HG02943 (cell line): ENCODE results near the gene ABL2.
A peak's percentile ranks its signal among the peaks of the same experiment; 100 is the strongest.
"Not testable (repeated sequence)": the region's sequence is repeated elsewhere in the genome, so short reads cannot be mapped to it uniquely, and the experiment has no call there.

ENCODE experiments used
- ATAC-seq: cut with Tn5 transposase; IDR thresholded peaks from one replicate; pipeline ENCODE4 v1.9.1; 2021; ENCODE audit warnings: mild to moderate bottlenecking, low read depth, moderate library complexity; ENCODE audit not compliant: unreplicated experiment

ABL2 gene

GRCh38 chr1:179229214-179230140 is at the start of gene ABL2:
Gene ABL2, minus strand, starts transcription at chr1:179229677. Its CDS starts 280 bp downstream, at chr1:179229397.
- ATAC-seq: peak; percentile 47

DNA sequence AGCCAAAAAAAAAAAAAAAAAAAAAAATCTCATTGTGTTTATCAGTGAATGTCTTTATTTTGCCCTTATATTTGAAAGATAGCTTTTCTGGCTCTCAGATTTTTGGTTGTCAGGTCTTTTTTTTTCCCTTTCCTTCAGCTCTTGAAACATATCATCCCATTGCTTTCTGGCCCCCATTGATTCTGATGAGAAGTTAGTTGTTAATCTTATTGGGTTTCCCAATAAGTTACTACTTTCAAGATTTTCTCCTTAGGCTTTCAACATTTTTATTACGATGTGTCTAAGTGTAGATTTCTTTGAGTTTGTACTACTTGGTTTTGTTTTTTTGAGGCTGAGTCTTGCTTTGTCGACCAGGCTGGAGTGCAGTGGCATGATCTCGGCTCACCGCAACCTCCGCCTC is 49.4 kb upstream of the ABL2 start:
- ATAC-seq: no peak

DNA sequence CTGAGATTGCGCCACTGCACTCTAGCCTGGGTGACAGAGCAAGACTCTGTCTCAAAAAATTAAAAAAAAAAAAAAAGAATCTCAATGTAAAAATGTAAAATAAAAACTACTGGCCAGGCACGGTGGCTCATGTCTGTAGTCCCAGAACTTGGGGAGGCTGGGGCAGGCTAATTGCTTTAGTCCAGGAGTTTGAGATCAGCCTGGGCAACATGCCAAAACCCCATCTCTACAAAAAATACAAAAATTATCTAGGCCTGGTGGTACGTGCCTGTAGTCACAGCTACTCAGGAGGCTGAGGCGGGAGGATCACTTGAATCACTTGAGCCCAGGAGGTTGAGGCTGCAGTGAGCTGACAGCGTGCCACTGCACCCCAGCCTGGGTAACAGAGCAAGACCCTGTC is 44.9 kb upstream of the ABL2 start:
- not testable (repeated sequence) for ATAC-seq

- no peak for ATAC-seq
Measured at GRCh38 chr1:179269071-179269470, 39.6 kb upstream of the ABL2 start.

DNA sequence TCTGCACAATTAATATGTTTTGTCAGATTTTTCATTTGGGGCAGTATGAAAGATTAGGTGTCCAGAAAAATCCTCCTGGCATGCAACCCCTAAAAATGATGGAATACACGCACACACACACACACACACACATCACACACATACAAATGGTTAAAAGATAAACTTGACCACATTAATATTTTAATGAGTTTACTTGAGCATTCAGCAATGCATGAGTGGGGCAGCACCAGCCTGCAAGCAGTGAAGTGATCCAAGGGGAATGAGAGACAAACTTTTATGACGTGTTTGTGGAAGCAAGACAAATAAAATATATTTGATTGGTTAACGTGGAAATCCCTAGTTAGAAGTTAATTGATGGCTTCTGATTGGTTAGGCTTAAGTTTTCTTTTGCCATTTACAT is 35.0 kb upstream of the ABL2 start:
- no peak for ATAC-seq

- ATAC-seq: no peak
Measured at GRCh38 chr1:179263121-179263520, 33.6 kb upstream of the ABL2 start.

DNA sequence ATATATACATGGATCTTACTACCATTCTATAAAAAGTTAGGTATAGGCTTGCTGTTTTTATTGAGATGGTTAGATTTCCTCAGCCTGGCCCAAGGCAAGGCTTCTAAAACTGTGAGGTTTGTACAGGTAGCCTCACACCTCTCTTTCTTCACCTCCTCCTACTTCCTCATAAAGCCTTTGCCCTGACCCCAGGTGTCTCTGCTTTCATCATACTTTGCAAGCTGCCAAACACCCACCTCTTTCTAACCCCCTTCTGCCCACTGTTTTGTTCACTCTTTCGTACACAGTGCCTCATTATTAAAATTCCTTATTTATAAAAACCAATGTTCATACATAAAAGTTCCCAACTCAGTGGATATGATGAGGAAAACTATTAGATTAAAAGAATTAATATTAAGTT is 32.7 kb upstream of the ABL2 start:
- no peak for ATAC-seq

DNA sequence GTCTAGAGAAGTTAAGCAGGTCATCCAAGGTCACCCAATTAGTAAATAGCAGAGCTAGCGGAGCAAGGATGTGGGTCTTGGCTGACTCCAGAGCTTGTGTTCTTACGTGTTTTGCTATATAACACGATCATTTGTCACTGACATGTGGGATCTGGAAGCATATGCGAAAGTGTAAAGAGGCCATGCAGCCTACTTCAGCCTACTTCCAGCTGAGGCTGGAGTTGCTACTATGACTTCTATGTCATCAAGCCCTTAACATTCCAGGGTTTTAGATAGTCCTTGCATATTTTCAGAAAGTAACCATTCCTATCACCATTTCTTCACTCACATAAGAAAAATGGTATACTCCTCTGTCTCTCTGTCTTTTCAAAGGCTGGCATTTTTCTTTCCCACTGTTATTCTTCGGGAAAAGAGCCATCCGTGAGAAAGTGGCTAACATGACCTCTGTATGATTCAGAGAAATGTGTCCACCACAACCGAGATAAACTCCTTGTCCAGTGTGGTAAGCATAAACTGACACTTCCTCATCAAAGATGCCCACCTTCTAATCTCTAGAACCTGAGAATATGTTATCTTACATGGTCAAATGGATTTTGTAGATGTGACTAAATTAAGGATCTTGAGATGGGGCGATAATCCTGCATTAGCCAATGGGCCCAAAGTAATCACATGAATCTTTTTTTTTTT is 24.0 kb upstream of the ABL2 start:
- ATAC-seq: no peak

DNA sequence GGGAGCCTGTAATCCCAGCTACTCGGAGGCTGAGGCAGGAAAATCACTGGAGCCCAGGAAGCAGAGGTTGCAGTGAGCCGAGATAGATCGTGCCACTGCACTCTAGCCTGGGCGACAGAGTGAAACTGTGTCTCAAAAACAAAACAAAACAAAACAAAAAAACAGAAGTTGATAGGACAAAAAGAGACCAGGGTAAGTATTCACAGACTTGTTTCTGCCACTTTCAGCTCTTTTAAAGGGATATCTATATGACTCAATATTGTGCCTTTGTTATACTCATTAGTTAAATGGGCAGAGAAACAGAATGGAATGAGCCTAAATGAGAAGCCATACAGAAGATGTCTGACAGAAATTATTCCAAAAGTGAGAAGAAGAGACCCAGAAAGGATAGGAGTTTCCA is 23.1 kb upstream of the ABL2 start:
- no peak for ATAC-seq

GRCh38 chr1:179251675-179252074 is 22.2 kb upstream of the ABL2 start:
- no peak for ATAC-seq

GRCh38 chr1:179247923-179248322 is 18.4 kb upstream of the ABL2 start:
- ATAC-seq: no peak

GRCh38 chr1:179245426-179245825 is 15.9 kb upstream of the ABL2 start:
- not testable (repeated sequence) for ATAC-seq

- no peak for ATAC-seq
Measured at GRCh38 chr1:179241530-179242097, 12.1 kb upstream of the ABL2 start.

- no peak for ATAC-seq
Measured at GRCh38 chr1:179237222-179237621, 7.7 kb upstream of the ABL2 start.

DNA sequence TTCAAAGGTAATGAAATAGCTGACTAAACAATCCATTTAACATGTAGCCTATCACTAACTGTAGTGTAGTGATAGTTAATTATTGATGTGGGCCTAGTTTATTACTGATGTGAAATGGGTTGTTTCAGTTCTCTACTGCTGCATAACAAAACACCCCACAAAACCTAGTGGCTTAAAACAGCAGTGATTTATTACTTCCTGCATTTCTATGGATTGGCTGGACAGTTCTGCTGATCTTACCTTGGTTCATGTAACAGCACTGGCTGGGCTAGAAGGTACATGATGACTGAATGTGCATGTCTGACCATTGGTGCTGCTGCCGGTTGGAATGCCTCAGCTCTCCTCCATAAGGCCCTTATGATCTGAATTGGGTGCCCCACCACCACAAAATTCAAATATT is 5.4 kb upstream of the ABL2 start:
- ATAC-seq: no peak

DNA sequence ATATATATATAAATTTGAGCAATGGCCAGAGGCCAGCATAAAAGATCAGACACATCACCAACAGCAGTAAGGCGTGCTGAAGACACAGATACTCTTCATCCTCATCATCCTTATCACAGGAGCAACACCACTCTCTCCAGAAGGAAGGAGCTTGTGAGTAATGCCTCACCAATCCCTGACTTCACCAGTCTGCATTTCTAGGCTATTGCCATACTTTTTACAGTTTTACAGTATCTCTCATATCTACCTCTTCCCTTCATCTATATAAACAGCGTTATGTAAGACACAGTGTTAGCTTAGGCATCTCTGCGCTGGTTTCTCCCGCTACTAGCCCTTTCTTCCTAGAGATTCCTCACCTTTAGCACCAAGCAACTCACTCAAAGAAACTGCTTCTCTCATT is 2.4 kb upstream of the ABL2 start:
- ATAC-seq: no peak

DNA sequence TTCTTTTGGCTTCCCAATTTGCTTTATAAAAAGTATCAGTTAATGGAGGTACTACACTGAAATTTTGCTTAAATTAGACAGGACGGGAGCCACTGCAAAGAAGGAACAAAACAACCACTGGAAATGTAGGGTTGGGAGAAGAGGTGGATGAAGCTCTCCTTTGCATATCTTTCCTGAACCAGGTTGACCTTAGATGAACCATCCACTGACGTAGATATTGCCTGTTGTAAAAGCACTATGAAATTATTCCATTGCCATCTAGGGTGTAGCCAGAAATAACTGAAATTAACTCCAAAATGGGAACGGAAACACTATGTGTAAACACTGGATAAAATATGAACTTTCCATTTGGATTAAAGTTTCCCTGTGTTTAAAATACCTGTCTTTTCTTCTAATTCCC is 1.2 kb upstream of the ABL2 start:
- ATAC-seq: no peak

GRCh38 chr1:179230251-179230650 is 774 bp upstream of the ABL2 start:
- no peak for ATAC-seq

GRCh38 chr1:179228783-179229213 is 679 bp downstream of the ABL2 start:
- ATAC-seq: no peak

GRCh38 chr1:179226738-179227137 is 2.7 kb downstream of the ABL2 start:
- ATAC-seq: no peak

DNA sequence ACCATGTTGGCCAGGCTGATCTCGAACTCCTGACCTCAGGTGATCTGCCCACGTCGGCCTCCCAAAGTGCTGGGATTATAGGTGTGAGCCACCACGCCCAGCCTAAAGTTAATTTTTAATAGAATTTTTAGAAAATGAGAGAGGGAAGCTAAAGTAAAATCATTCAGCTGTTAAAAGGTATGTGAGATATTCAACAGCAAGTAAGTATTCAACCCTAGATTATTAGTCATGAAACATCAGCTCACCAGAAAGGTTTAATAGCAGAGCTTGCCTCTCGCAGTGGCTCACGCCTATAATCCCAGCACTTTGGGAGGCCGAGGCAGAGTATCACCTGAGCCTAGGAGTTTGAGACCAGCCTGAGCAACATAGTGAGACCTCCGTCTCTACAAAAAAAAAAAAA is 5.0 kb downstream of the ABL2 start:
- not testable (repeated sequence) for ATAC-seq
